Spleen (tissue), 7 donors: Measurements from ENCODE around the gene EFCAB13.

Source experiments
- CTCF ChIP-seq, 11 experiments: fragments of 200-600 bp in 7 of 11; fragments of 450-650 bp in 4 of 11; sonication (generic) in 4 of 11; IDR thresholded peaks in 8 of 11; conservative IDR thresholded peaks in 3 of 11; 1 replicate in 7 of 11; 2 replicates in 4 of 11; pipeline versions ENCODE4 v1.4.0 to v1.8.0; 2016 to 2021; ENCODE audit warnings: antibody characterized with exemption in 11 of 11, inconsistent platforms in 4 of 11, mild to moderate bottlenecking in 1 of 11
- POLR2AphosphoS5 ChIP-seq, 3 donors: sonication (generic); formaldehyde crosslinking; IDR thresholded peaks; one replicate each; pipeline ENCODE4 v1.5.1; 2017; ENCODE audit warnings: antibody characterized with exemption in 3 of 3
- donor health status: DM: no; HTN: no; CAD: no; lungs with moderate emphysema.
- donor health status: DM: no; HTN: no; CAD: no.
- donor health status: DM: no; HTN: no; CAD: no.

DNA sequence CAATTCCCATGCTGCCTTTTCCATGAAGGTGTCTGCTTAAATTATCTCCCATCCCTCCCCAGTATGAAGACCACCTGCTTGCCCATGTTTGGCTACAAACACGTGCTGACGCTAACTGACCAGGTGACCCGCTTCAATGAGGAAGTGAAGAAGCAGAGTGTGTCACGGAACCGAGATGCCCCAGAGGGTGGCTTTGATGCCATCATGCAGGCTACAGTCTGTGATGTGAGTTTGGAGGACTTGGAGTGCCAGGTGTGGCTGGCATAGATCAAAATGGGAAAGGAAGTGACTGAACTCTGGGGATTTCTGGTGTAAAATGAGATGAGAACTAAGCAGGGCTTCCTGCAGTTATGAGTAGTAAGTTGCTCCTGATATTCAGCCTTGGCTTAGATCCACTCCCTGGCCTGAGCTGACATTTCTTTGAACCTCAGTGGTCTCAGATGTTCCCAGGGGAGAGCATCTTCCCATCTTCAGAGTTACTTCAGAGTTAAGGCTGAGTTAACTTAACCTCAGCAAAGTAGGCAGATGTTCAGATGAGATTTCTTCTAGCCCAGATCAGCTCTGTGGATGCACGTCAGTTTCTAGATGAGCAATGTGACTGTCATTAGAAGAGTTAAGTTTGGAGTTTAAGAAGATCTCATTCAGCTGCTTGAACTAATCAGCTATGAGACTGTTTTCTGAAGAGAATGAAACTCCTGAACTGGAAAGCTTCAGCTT is 37.4 kb upstream of the EFCAB13 start:
- TF ChIP-seq CTCF (IDR thresholded peaks at IDR 0.05 in 8 of 11, conservative IDR thresholded peaks at IDR 0.05 in 3 of 11) = no peak
- peak in 2 of 3 donors; percentile 15 to 33 for TF ChIP-seq POLR2AphosphoS5 (IDR thresholded peaks at IDR 0.05)
